Measurements from ENCODE around the gene PI4KA. TPM values are rescaled to one million over a fixed set of nuclear protein-coding genes. Genes with fewer than 3 reads are reported as not detected.
"Not testable (repeated sequence)": the region's sequence is repeated elsewhere in the genome, so short reads cannot be mapped to it uniquely, and the experiment has no call there.

PI4KA gene
- total RNA-seq, 4 donors from 2014 or later: 69.8 to 115 (median 82.3) TPM

DNA sequence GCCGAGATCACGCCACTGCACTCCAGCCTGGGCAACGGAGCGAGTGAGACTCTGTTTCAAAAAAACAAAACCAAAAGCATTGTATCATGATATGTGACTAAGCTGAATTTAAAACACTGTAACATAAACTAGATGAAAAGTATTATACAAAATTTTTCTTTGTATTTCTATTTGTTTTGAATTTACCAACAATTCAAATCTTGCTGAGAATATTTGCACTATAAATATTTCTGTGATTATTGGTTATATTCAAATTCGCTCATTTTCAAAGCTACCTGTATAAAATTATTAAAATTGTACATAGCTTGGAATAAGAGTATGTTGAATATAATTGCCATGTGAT is 186.6 kb downstream of the PI4KA start:
- DNase-seq (ENCODE audit: extremely low spot score): no peak
- WGBS: 90% methylated on average over 5 of the region's 5 CpGs
- no peak for TF ChIP-seq POLR2A (IDR thresholded peaks at IDR 0.05; ENCODE audit: low read depth)
- intact Hi-C loops (cut with DNase I): no loop called here
- H3K4me3 ChIP-seq: no peak overlapping the region
- H3K9me3 ChIP-seq: no peaks in the 10 kb centered on the region
- H3K36me3 ChIP-seq: no peaks in the 10 kb centered on the region
- H3K27me3 ChIP-seq: peaks cover 0 to 38% (median 15%) of the 10 kb centered on the region in 4 donors
- no peak overlapping the region for H3K27ac ChIP-seq (replicated peaks in 1 of 4)
- peaks cover 0 to 9% (median 6%) of the 10 kb centered on the region in 4 donors for H3K4me1 ChIP-seq

DNA sequence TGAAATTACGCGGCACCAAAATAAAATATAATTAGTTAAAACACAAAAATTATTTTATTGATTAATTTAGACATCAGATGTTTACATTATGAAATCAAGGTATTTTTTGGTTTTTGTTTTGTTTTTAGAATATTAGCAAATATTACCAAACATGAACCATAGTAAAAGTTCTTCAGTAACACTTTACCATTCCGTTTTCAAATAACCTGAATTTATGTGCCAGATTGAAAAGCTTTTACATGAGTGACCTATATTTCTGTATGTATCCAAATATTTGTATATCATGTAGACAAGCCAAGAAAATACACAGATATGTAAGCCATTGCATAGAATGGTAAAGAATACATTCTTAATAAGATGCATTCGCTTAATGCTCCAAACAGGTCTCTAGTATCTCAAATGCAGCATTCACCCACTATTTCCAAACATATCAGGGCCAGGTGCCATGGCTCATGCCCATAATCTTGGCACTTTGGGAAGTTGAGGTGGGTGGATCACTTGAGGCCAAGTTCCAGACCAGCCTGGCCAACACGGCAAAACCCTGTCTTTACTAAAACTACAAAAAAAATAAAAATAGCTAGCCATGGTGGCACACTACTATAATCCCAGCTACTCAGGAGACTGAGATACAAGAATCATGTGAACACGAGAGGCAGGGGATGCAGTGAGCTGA is 187.1 kb downstream of the PI4KA start:
- H3K4me1 ChIP-seq: peaks cover 0 to 9% (median 6%) of the 10 kb centered on the region in 4 donors
- TF ChIP-seq POLR2AphosphoS5 (IDR thresholded peaks at IDR 0.05) (no peak), POLR2A (IDR thresholded peaks at IDR 0.05; ENCODE audit: low read depth) (no peak), CTCF (IDR thresholded peaks at IDR 0.05) (no peak), EP300 (IDR thresholded peaks at IDR 0.05) (no peak)
- peaks cover 0 to 38% (median 15%) of the 10 kb centered on the region in 4 donors for H3K27me3 ChIP-seq
- no peak overlapping the region for H3K27ac ChIP-seq (replicated peaks in 1 of 4)
- H3K36me3 ChIP-seq: no peaks in the 10 kb centered on the region
- intact Hi-C loops (cut with DNase I): no loop called here
- DNase-seq (ENCODE audit: extremely low spot score): peak; percentile 68
- 81% methylated on average over 6 of the region's 6 CpGs for WGBS
- H3K9me3 ChIP-seq: no peaks in the 10 kb centered on the region
- no peak overlapping the region for H3K4me3 ChIP-seq

GRCh38 chr22:20670457-20671261 is 188.0 kb downstream of the PI4KA start:
- H3K27ac ChIP-seq (replicated peaks in 1 of 4); H3K36me3 ChIP-seq; H3K9me3 ChIP-seq; intact Hi-C loops (cut with DNase I); H3K4me1 ChIP-seq: not testable (repeated sequence)
- WGBS: 77% methylated on average over 23 of the region's 73 CpGs
- H3K27me3 ChIP-seq: peaks cover 0 to 38% (median 15%) of the 10 kb centered on the region in 4 donors
- DNase-seq (ENCODE audit: extremely low spot score): peak; percentile 42
- peak overlapping the region in 2 of 4 donors; percentile 23 to 35 for H3K4me3 ChIP-seq

DNA sequence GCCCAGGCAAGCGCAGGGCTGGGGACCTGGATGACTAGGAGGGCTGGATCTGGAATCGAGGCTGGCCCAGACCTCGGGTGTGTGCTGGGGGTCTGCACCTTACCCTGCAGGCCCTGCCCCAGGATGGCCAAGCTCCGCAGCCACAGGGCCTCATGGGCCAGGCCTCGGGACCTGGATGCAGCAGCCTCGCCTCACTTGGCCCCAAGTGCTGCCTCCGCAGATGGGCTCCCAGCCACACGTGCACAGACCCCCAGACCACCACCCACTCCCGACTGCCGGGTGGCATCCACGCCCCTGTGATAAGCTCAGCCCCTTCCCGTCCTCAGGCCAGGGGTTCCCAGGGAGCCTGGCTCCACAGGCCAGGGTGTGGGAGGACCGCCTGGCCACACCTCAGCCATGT is 188.7 kb downstream of the PI4KA start:
- H3K9me3 ChIP-seq; H3K4me1 ChIP-seq; H3K27ac ChIP-seq (replicated peaks in 1 of 4); H3K4me3 ChIP-seq; intact Hi-C loops (cut with DNase I); H3K36me3 ChIP-seq: not testable (repeated sequence)
- DNase-seq (ENCODE audit: extremely low spot score): peak; percentile 37
- peaks cover 0 to 38% (median 15%) of the 10 kb centered on the region in 4 donors for H3K27me3 ChIP-seq
- no CpG with 5 or more reads among the region's 13 CpGs for WGBS

GRCh38 chr22:20669471-20669870 is 189.1 kb downstream of the PI4KA start:
- H3K9me3 ChIP-seq; DNase-seq (ENCODE audit: extremely low spot score); H3K36me3 ChIP-seq; H3K27ac ChIP-seq (replicated peaks in 1 of 4); H3K4me3 ChIP-seq; intact Hi-C loops (cut with DNase I); H3K4me1 ChIP-seq: not testable (repeated sequence)
- WGBS: no CpG with 5 or more reads among the region's 15 CpGs
- peaks cover 0 to 42% (median 15%) of the 10 kb centered on the region in 4 donors for H3K27me3 ChIP-seq

- H3K36me3 ChIP-seq; H3K27ac ChIP-seq (replicated peaks in 1 of 4); intact Hi-C loops (cut with DNase I); H3K4me1 ChIP-seq; H3K4me3 ChIP-seq; H3K9me3 ChIP-seq: not testable (repeated sequence)
- DNase-seq (ENCODE audit: extremely low spot score): peak; percentile 24
- no CpG with 5 or more reads among the region's 13 CpGs for WGBS
- peaks cover 0 to 49% (median 15%) of the 10 kb centered on the region in 4 donors for H3K27me3 ChIP-seq
These were observed 189.8 kb downstream of the PI4KA start for GRCh38 chr22:20668769-20669168.

DNA sequence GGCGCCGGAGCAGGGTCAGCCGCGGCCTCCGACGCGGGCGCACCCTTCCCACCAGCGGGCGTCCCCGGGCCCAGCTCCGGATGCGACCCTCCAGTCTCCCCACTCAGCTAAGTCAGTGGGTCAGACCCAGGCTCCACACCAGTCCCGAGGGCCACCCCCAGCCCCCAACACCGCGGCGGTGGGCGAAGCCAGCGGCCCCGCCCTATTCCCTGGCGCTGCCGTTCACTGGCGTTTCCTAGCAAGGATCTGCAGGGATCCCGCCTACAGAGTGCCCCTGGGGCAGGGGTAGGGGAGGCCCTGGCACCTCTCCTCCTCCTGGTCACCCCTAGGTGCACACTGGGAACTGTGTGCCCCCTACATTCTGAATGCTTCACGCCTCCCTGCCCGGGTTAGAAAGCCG is 190.4 kb downstream of the PI4KA start:
- H3K36me3 ChIP-seq; H3K4me3 ChIP-seq; intact Hi-C loops (cut with DNase I); H3K4me1 ChIP-seq; DNase-seq (ENCODE audit: extremely low spot score); H3K27ac ChIP-seq (replicated peaks in 1 of 4); H3K9me3 ChIP-seq: not testable (repeated sequence)
- WGBS: 86% methylated on average over 14 of the region's 27 CpGs
- H3K27me3 ChIP-seq: peaks cover 0 to 52% (median 12%) of the 10 kb centered on the region in 4 donors

DNA sequence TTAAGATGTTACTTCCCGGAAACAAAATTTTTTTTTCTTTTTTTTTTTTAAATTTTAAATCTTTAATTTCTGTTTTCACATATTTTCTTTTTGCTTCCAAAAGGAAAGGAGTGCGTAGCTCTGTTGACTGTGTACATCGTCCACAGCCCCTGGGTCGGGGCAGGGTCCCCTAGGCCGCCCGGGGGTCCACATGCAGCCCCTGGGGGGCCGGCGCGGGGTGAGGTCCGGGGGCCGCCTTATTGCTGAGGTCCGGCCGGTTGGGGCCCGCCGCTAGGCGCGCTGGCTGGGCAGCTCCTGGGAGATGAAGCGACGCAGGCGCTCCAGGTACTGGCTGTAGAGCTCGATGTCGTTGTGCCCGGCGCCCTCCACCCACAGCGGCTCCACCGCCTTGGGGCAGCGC is 191.1 kb downstream of the PI4KA start:
- H3K27me3 ChIP-seq: peaks cover 0 to 58% (median 12%) of the 10 kb centered on the region in 4 donors
- 71% methylated on average over 12 of the region's 27 CpGs for WGBS

More for the DNA sequence above, 191.1 kb downstream of the PI4KA start:
- intact Hi-C loops (cut with DNase I); H3K9me3 ChIP-seq; H3K4me1 ChIP-seq; H3K36me3 ChIP-seq; DNase-seq (ENCODE audit: extremely low spot score); H3K4me3 ChIP-seq; H3K27ac ChIP-seq (replicated peaks in 1 of 4): not testable (repeated sequence)

All from esophagus muscularis mucosa (tissue), 4 donors.